IPS DF 6.9 (cell line): ENCODE data around the gene RPL10.
"Not testable (repeated sequence)": the region's sequence is repeated elsewhere in the genome, so short reads cannot be mapped to it uniquely, and the experiment has no call there.

Experiments used
- DNase-seq: peaks from one replicate; pipeline ENCODE4 v3.0.0-alpha.2; 2013; ENCODE audit warnings: low read depth, low spot score
- H3K27ac ChIP-seq: one replicate; pipeline ENCODE4 v1.5.1; 2013; ENCODE audit warnings: low read length, control low read depth
- H3K27me3 ChIP-seq: 2 replicates; pipeline ENCODE4 v1.6.1; 2013; ENCODE audit warnings: mild to moderate bottlenecking, low read length; ENCODE audit not compliant: control insufficient read depth, insufficient read depth
- H3K36me3 ChIP-seq: 2 replicates; pipeline ENCODE4 v1.6.1; 2013; ENCODE audit warnings: low read length; ENCODE audit not compliant: control insufficient read depth, insufficient read depth
- H3K4me1 ChIP-seq: 2 replicates; pipeline ENCODE4 v1.6.1; 2013; ENCODE audit warnings: low read length; ENCODE audit not compliant: control insufficient read depth, insufficient read depth
- H3K4me3 ChIP-seq: 2 replicates; pipeline ENCODE4 v1.5.1; 2013; ENCODE audit warnings: mild to moderate bottlenecking, low read length
- H3K9me3 ChIP-seq: 2 replicates; pipeline ENCODE4 v1.6.1; 2013; ENCODE audit warnings: low read length, inconsistent platforms; ENCODE audit not compliant: control insufficient read depth, insufficient read depth
- WGBS: extraction: QIAGEN DNeasy Blood & Tissue Kit; methylation state at CpG from one replicate; pipeline ENCODE4 v1.1.7; 2013; ENCODE audit warnings: mixed read lengths, missing lambda C conversion rate; ENCODE audit not compliant: insufficient read length, insufficient coverage; 5-methylcytosine and 5-hydroxymethylcytosine counted together

Gene RPL10

DNA sequence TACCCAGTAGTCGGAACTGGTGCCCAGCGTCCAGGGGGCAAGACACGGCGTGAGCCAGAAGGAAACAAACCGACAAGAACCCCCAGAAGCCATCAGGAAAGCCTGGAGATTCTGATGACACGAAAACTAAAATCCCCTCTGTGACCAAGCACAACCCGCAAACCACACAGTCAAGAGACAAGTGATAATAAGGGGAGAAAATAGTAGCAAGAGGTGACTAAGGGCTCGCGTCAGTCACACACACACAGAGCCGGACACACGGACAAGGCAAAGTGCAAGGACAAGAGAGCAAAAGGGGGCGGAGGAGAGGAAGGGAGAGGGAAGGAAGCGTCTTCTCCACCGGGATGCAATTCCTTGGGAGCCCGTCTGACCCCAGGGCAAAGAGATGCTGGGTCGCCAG, 9.5 kb upstream of the RPL10 start:
- H3K27ac ChIP-seq, H3K27me3 ChIP-seq, H3K4me1 ChIP-seq, H3K4me3 ChIP-seq, H3K9me3 ChIP-seq, H3K36me3 ChIP-seq, DNase-seq: not testable (repeated sequence)
- WGBS, result no CpG with 5 or more reads among the region's 16 CpGs

- H3K4me3 ChIP-seq, H3K27me3 ChIP-seq, DNase-seq, H3K36me3 ChIP-seq, H3K9me3 ChIP-seq, H3K4me1 ChIP-seq, H3K27ac ChIP-seq: not testable (repeated sequence)
- no CpG with 5 or more reads among the region's 121 CpGs for WGBS
These were observed 8.1 kb upstream of the RPL10 start for GRCh38 chrX:154389812-154390747.

- not testable (repeated sequence) for H3K4me1 ChIP-seq, H3K9me3 ChIP-seq, H3K27me3 ChIP-seq, H3K4me3 ChIP-seq, DNase-seq, H3K27ac ChIP-seq
- no CpG with 5 or more reads among the region's 17 CpGs for WGBS
- peaks cover 23% of the 10 kb centered on the region; the same call in 1 of the 2 replicates for H3K36me3 ChIP-seq
These were observed 1.8 kb upstream of the RPL10 start for GRCh38 chrX:154396363-154396762.

- H3K4me3 ChIP-seq, result peak overlapping the region; percentile 55; the same call in 1 of the 2 replicates
- H3K27ac ChIP-seq, result no peak overlapping the region
- DNase-seq, result no peak
- peaks cover 23% of the 10 kb centered on the region; the same call in 1 of the 2 replicates for H3K36me3 ChIP-seq
- H3K4me1 ChIP-seq, result peaks cover 3% of the 10 kb centered on the region; the same call in 1 of the 2 replicates
- WGBS, result no CpG with 5 or more reads among the region's 53 CpGs
- no peaks in the 10 kb centered on the region for H3K27me3 ChIP-seq
- H3K9me3 ChIP-seq, result no peaks in the 10 kb centered on the region
These were observed 947 bp upstream of the RPL10 start for GRCh38 chrX:154396973-154397887.

GRCh38 chrX:154398668-154399526, 720 bp downstream of the RPL10 start:
- no peaks in the 10 kb centered on the region for H3K27me3 ChIP-seq
- H3K36me3 ChIP-seq, result peaks cover 23% of the 10 kb centered on the region; the same call in 1 of the 2 replicates
- H3K9me3 ChIP-seq, result no peaks in the 10 kb centered on the region
- peaks cover 3% of the 10 kb centered on the region; the same call in 1 of the 2 replicates for H3K4me1 ChIP-seq
- H3K4me3 ChIP-seq, result peak overlapping the region; percentile 98
- no CpG with 5 or more reads among the region's 49 CpGs for WGBS
- H3K27ac ChIP-seq, result no peak overlapping the region
- no peak for DNase-seq

DNA sequence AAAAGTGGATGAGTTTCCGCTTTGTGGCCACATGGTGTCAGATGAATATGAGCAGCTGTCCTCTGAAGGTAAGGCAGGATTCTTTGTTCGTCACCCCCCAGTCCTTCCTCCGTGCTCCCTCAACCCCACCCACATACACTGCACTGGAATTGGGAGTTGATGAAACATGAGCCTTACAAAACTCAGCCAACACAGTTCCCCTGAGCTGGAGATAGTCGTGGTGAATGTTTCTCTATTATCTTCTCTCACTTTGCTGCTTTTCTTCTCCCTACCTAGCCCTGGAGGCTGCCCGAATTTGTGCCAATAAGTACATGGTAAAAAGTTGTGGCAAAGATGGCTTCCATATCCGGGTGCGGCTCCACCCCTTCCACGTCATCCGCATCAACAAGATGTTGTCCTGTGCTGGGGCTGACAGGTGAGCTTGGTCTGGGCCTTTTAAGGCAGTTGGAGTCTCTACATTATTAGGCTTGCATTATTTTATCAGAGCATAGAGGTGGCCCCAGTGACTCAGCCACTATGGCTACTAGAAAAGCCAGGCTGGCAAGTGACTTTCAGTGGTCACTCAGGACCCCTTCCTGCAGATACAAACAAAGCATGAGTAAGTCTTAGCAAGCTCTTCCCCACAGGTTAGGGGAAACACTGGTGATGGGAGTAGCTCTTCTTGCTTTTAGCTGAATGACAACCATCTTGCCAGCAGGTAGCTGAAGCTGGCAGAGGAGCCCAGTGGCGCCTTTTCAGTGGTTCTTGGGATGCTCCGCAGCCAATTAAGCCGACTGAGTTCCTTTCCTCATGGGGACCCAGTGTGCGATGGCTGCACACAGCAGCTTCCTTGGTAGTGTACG, 1.6 kb downstream of the RPL10 start:
- Histone ChIP-seq H3K27me3 (no peaks in the 10 kb centered on the region), H3K27ac (no peak overlapping the region), H3K4me3 (peak overlapping the region; percentile 98; the same call in 1 of the 2 replicates), H3K36me3 (peaks cover 23% of the 10 kb centered on the region; the same call in 1 of the 2 replicates), H3K4me1 (peaks cover 3% of the 10 kb centered on the region; the same call in 1 of the 2 replicates), H3K9me3 (no peaks in the 10 kb centered on the region)
- no peak for DNase-seq
- no CpG with 5 or more reads among the region's 14 CpGs for WGBS

DNA sequence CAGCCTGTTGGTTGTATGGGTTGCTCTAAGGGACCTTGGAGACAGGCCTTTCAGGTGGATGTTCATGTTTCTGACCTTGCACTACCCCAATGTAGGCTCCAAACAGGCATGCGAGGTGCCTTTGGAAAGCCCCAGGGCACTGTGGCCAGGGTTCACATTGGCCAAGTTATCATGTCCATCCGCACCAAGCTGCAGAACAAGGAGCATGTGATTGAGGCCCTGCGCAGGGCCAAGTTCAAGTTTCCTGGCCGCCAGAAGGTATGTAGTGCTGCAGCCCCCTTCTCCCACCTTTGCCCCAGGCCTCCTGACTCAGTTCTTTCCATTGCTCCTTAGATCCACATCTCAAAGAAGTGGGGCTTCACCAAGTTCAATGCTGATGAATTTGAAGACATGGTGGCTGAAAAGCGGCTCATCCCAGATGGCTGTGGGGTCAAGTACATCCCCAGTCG, 2.2 kb downstream of the RPL10 start:
- H3K27ac ChIP-seq, H3K4me3 ChIP-seq: not testable (repeated sequence)
- no CpG with 5 or more reads among the region's 6 CpGs for WGBS

DNA sequence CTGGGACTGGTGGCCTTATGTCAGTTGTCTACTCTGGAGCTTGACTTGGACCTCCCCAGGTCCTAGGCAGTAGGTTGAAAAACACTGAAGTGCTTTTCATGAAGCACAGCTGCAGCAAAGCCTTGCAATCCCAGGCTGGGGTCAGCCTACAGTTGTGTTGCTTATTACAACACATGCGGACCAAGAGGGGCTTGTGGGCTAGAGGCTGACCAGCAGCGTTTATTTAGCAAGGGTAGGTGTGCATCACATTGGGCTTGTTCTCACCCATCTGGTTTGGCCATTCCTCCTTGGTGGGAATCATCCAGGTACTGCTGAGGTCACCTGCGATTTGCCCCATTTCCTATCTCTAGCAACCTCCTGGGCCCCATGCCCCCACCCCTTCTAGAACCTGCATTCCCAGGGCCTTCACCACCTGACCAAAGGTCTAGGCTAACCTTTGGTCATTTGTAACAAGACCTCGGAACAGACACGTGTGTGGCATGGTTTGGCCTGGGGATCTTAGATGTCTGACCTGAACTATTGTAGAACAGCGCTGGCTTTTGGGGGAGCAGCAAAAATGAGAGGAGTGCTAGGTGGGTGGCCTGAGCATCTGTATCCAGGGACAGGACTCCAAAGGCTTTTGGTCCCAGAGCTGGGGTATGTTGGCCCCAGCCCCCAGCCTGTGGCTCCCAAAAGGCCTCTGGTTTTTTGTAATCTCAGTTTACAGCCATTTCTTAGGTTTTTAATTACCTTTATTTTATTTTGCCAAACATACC, 3.0 kb downstream of the RPL10 start:
- H3K9me3 ChIP-seq, result no peaks in the 10 kb centered on the region
- no peaks in the 10 kb centered on the region for H3K27me3 ChIP-seq
- H3K36me3 ChIP-seq, result peaks cover 23% of the 10 kb centered on the region; the same call in 1 of the 2 replicates
- no peak overlapping the region for H3K27ac ChIP-seq
- H3K4me1 ChIP-seq, result peaks cover 3% of the 10 kb centered on the region; the same call in 1 of the 2 replicates
- WGBS, result no CpG with 5 or more reads among the region's 6 CpGs
- DNase-seq, result no peak
- H3K4me3 ChIP-seq, result no peak overlapping the region

More for the DNA sequence above, 2.2 kb downstream of the RPL10 start:
- not testable (repeated sequence) for H3K4me1 ChIP-seq, DNase-seq, H3K9me3 ChIP-seq, H3K27me3 ChIP-seq
- H3K36me3 ChIP-seq, result peaks cover 23% of the 10 kb centered on the region; the same call in 1 of the 2 replicates
